Ishikawa (cell line): Measurements from ENCODE around the gene ATP2B1.

Experiments
- CEBPB ChIP-seq: IDR thresholded peaks from 2 replicates; pipeline ENCODE4 v1.6.1; 2012
- FOXM1 ChIP-seq: IDR thresholded peaks from 2 replicates; pipeline ENCODE4 v1.6.1; 2012; ENCODE audit warnings: low read depth, borderline replicate concordance
- MAX ChIP-seq: IDR thresholded peaks from 2 replicates; pipeline ENCODE4 v1.6.1; 2012
- RAD21 ChIP-seq: IDR thresholded peaks from 2 replicates; pipeline ENCODE4 v1.6.1; 2012; ENCODE audit warnings: low read depth
- REST ChIP-seq: IDR thresholded peaks from 2 replicates; pipeline ENCODE4 v1.6.1; 2012; ENCODE audit warnings: low read depth, mild to moderate bottlenecking
- TCF12 ChIP-seq: IDR thresholded peaks from 2 replicates; pipeline ENCODE4 v1.6.1; 2012; ENCODE audit warnings: low read depth
- YY1 ChIP-seq: IDR thresholded peaks from 2 replicates; pipeline ENCODE4 v1.6.1; 2012; ENCODE audit warnings: low read depth
- ZBTB7A ChIP-seq: IDR thresholded peaks from 2 replicates; pipeline ENCODE4 v1.6.1; 2012; ENCODE audit warnings: low read depth

GRCh38 chr12:89721291-89721987 is 12.8 kb upstream of the ATP2B1 start:
- TF ChIP-seq FOXM1 (no peak), RAD21 (no peak), YY1 (no peak), MAX (no peak), ZBTB7A (no peak), TCF12 (no peak), CEBPB (no peak), REST (no peak)
